Fibroblast of pulmonary artery (primary cell): Measurements from ENCODE around the gene SLC16A5.

Experiments used
- DNase-seq: peaks from one replicate; pipeline ENCODE4 v3.0.0-alpha.2; 2010; ENCODE audit warnings: low read depth
- H3K4me3 ChIP-seq: replicated peaks from 2 replicates; pipeline ENCODE4 v1.5.1; 2011; ENCODE audit warnings: low read depth, mild to moderate bottlenecking, control low read depth, low read length, moderate library complexity
- TF ChIP-seq, protein P1 (sequence below): IDR thresholded peaks from 2 replicates; pipeline ENCODE4 v1.5.1; 2011; ENCODE audit warnings: mild to moderate bottlenecking, control low read depth, low read length, inconsistent platforms; ENCODE audit errors: missing control alignments

SLC16A5 gene

DNA sequence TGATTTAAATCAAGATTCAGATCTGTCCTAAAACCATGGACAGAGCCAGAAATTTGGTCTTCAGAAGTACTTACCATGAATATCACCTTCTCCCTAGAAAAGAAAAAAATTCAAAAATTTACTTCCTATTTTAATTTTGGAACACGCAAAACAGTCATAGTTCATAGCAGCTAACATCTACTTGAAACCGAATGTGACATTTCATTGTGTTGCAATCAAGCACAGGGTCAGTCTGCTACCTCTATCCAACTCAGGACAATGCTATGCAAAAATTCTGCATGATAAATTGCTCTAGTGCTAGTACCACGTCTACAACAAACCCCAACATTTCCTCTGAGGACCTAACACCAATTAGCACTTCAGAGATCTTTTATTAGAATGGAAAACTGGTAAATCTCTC lies 58.8 kb downstream of the SLC16A5 start:
- no peak overlapping the region for H3K4me3 ChIP-seq
- DNase-seq, result peak; percentile 33
- TF ChIP-seq, protein P1, sequence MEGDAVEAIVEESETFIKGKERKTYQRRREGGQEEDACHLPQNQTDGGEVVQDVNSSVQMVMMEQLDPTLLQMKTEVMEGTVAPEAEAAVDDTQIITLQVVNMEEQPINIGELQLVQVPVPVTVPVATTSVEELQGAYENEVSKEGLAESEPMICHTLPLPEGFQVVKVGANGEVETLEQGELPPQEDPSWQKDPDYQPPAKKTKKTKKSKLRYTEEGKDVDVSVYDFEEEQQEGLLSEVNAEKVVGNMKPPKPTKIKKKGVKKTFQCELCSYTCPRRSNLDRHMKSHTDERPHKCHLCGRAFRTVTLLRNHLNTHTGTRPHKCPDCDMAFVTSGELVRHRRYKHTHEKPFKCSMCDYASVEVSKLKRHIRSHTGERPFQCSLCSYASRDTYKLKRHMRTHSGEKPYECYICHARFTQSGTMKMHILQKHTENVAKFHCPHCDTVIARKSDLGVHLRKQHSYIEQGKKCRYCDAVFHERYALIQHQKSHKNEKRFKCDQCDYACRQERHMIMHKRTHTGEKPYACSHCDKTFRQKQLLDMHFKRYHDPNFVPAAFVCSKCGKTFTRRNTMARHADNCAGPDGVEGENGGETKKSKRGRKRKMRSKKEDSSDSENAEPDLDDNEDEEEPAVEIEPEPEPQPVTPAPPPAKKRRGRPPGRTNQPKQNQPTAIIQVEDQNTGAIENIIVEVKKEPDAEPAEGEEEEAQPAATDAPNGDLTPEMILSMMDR, result no peak

DNA sequence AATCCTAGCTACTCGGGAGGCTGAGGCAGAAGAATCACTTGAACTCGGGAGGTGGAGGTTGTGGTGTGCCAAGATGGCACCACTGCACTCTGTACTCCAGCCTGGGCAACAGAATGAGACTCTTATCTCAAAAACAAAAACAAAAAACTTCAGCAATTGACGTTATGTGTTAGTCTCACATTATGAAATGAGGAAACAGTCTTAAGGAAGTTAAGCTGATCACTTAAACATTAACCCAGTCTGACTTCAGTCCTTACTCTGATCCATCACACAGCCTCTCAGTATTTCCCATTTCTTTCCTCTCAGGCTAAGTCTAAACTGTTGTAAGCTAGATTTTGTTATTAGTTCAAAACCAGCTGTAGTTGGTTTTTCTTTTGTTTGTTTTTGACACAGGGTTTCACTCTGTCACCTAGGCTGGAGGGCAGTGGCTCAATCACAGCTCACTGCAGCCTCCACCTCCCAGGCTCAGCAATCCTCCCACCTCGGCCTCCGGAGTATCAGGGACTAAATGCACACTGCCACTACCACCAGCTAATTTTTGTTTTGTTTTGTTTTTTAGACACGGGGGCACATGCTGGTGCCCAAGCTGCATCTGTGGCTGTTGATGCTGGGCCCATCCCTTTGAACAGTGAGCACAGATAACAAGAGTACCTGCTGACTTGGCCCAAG lies 60.3 kb downstream of the SLC16A5 start:
- no peak overlapping the region for H3K4me3 ChIP-seq
- TF ChIP-seq, protein P1, result no peak
- DNase-seq, result no peak

DNA sequence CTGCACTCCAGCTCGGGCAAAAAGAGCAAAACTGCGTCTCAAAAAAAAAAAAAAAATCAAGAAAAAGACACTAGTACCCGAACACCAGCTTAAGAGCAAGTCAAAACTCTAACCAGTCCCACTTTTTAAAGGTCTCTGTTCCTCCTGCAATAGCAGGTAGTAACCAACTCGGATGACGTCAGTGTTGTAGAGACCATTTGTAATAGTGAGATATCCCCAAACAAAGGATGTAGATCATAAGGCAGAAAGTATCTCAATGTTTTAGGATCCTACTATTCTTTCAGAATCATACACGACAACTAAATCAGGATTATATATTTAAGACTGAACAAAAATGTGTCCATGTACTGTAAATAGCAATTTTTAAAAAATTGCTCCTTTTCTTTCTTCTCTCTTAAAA lies 64.2 kb downstream of the SLC16A5 start:
- TF ChIP-seq, protein P1, result no peak
- DNase-seq, result peak; percentile 9
- peak overlapping the region; percentile 86 for H3K4me3 ChIP-seq

DNA sequence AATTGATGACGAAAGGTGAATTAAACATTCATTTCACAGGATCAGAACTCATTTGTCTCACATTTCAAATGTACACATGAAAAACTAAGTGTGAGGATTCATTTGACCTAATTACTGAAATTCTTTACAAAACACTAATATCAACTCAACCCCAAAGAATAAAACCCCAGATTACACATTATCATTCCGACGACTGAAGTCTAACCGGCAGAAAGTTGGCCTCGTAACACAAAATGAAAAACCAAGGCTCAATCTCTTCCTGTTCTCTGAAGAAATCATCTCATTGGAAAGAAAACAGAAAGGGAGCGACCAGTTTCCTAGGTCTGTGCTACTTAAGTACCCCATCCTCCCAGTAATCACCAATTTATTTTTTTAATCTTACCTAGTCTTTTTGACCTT lies 64.8 kb downstream of the SLC16A5 start:
- peak overlapping the region; percentile 86 for H3K4me3 ChIP-seq
- TF ChIP-seq, protein P1, result no peak
- peak; percentile 11 for DNase-seq

DNA sequence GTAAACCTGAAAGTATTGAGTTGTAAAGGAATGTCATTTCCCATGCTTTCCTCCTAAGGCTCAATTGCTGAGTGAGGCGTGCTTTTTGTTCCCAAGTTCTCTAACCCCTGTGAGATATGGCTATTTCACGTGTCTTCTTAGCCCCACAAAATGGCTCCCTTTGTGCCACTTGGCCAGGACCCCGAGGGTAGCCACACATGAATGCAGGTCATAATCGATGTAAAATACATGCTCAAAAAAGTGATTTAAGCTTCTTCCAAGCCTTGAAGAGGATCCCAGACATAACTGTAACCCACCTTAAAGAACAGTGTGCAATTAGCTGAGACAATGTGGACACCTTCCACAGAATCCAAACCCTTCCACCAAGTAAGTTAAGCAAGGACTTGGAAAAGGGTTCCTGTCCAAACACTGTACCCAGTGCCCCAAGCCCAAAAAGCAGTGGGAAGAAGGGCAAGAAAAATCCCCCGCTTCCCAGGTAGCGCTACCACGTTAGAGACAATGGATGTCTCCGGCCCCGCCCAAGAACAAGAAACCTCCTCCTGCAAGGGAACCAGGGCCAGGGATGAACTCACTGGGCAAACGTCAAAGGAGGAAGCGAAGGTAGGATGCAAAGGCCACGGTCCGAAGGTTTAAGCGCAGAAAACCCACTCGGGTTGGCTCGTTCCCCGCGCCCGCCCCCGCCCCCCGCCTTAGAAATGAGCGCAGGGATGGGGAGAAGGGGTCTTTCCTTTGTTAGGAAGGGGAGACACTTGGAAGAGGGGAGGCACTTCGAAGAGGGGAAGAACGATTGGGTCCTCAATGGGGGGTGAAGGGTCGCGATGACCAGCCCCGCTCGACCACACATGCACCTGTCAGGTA lies 65.4 kb downstream of the SLC16A5 start:
- TF ChIP-seq, protein P1, result no peak
- DNase-seq, result peak; percentile 24
- H3K4me3 ChIP-seq, result peak overlapping the region; percentile 86

DNA sequence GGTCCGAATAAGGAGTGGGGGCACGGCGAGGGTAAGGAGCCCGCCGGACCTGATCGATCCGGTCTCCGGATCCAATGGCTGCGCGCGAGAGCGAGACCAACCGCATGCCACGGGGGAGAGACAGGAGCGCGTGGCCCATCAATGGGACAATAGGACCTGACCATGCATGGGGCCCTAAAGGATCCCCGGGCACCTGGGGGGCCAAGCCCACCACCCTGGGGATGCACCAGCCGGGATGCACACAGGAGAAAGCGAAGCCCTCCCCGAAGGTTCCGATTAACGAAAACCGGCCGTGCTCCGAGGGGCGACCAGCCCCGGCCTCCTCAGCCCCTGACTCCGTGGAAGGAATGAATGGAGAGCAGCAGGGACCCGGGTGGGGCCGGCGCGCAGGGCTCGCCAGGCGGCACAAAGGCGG lies 66.0 kb downstream of the SLC16A5 start:
- peak overlapping the region; percentile 86 for H3K4me3 ChIP-seq
- TF ChIP-seq, protein P1, result no peak
- DNase-seq, result no peak
